ENCODE data around the gene SLC29A2.

GRCh38 chr11:66412110-66412509, 40.5 kb upstream of the SLC29A2 start:
- TF ChIP-seq CTCF (IDR thresholded peaks at IDR 0.05): no peak
- TF ChIP-seq POLR2A (IDR thresholded peaks at IDR 0.05): no peak
